Measurements from ENCODE around the gene CYP4F8. TPM values are rescaled to one million over a fixed set of nuclear protein-coding genes. Genes with fewer than 3 reads are reported as not detected.

CYP4F8 gene
- total RNA-seq, 4 donors from 2014 or later: not detected

GRCh38 chr19:15641901-15642491 is 27.0 kb downstream of the CYP4F8 start:
- Histone ChIP-seq H3K4me3 (no peak overlapping the region), H3K4me1 (peaks cover 0 to 4% (median 0%) of the 10 kb centered on the region in 3 donors), H3K27me3 (peaks cover 22% of the 10 kb centered on the region), H3K36me3 (no peaks in the 10 kb centered on the region), H3K27ac (no peak overlapping the region), H3K9me3 (peaks cover 0 to under 1% (median 0%) of the 10 kb centered on the region in 3 donors)
- no peak for ATAC-seq
- TF ChIP-seq EP300 (IDR thresholded peaks at IDR 0.05) (no peak), CTCF (IDR thresholded peaks at IDR 0.05) (no peak), POLR2AphosphoS5 (IDR thresholded peaks at IDR 0.05) (no peak), POLR2A (IDR thresholded peaks at IDR 0.05) (no peak)
- 80 to 83% methylated on average over 1 of the region's 5 CpGs for WGBS, 2 donors (ENCODE audit: low coverage in 1 of 2)

GRCh38 chr19:15642807-15643206 is 27.8 kb downstream of the CYP4F8 start:
- Histone ChIP-seq H3K27ac (no peak overlapping the region), H3K9me3 (peaks cover 0 to 9% (median 0%) of the 10 kb centered on the region in 3 donors), H3K36me3 (no peaks in the 10 kb centered on the region), H3K27me3 (peaks cover 25% of the 10 kb centered on the region), H3K4me1 (peaks cover 0 to 4% (median 0%) of the 10 kb centered on the region in 3 donors), H3K4me3 (no peak overlapping the region)
- TF ChIP-seq EP300 (IDR thresholded peaks at IDR 0.05): no peak
- TF ChIP-seq POLR2AphosphoS5 (IDR thresholded peaks at IDR 0.05): no peak
- TF ChIP-seq CTCF (IDR thresholded peaks at IDR 0.05): no peak
- no peak for TF ChIP-seq POLR2A (IDR thresholded peaks at IDR 0.05)
- ATAC-seq: no peak

- Histone ChIP-seq H3K9me3 (peaks cover 0 to 14% (median 0%) of the 10 kb centered on the region in 3 donors), H3K4me3 (no peak overlapping the region), H3K36me3 (no peaks in the 10 kb centered on the region), H3K27ac (no peak overlapping the region), H3K27me3 (peaks cover 25% of the 10 kb centered on the region), H3K4me1 (peaks cover 0 to 4% (median 0%) of the 10 kb centered on the region in 3 donors)
- TF ChIP-seq EP300 (IDR thresholded peaks at IDR 0.05) (no peak), POLR2AphosphoS5 (IDR thresholded peaks at IDR 0.05) (no peak), CTCF (IDR thresholded peaks at IDR 0.05) (no peak), POLR2A (IDR thresholded peaks at IDR 0.05) (no peak)
- ATAC-seq: no peak
- WGBS, 2 donors (ENCODE audit: low coverage in 1 of 2): 44 to 69% methylated on average over 2 to 3 of the region's 3 CpGs
Observed at GRCh38 chr19:15643387-15643786, 28.4 kb downstream of the CYP4F8 start.

- ATAC-seq: no peak
- no peaks in the 10 kb centered on the region for H3K36me3 ChIP-seq
- no peak overlapping the region for H3K4me3 ChIP-seq
- peaks cover 0 to 4% (median 0%) of the 10 kb centered on the region in 3 donors for H3K4me1 ChIP-seq
- 77 to 83% methylated on average over 1 to 3 of the region's 3 CpGs for WGBS, 2 donors (ENCODE audit: low coverage in 1 of 2)
- TF ChIP-seq POLR2AphosphoS5 (IDR thresholded peaks at IDR 0.05) (no peak), EP300 (IDR thresholded peaks at IDR 0.05) (no peak), CTCF (IDR thresholded peaks at IDR 0.05) (no peak), POLR2A (IDR thresholded peaks at IDR 0.05) (no peak)
- H3K27ac ChIP-seq: no peak overlapping the region
- H3K9me3 ChIP-seq: peaks cover 0 to 19% (median 0%) of the 10 kb centered on the region in 3 donors
- peaks cover 21% of the 10 kb centered on the region for H3K27me3 ChIP-seq
Observed at GRCh38 chr19:15644066-15644741, 29.2 kb downstream of the CYP4F8 start.

GRCh38 chr19:15644816-15645215 is 29.8 kb downstream of the CYP4F8 start:
- 63 to 70% methylated on average over 3 of the region's 3 CpGs for WGBS, 2 donors (ENCODE audit: low coverage in 1 of 2)
- no peak for ATAC-seq
- no peak overlapping the region for H3K4me3 ChIP-seq
- peaks cover 0 to 4% (median 0%) of the 10 kb centered on the region in 3 donors for H3K4me1 ChIP-seq
- peaks cover 21% of the 10 kb centered on the region for H3K27me3 ChIP-seq
- no peak for TF ChIP-seq CTCF (IDR thresholded peaks at IDR 0.05)
- TF ChIP-seq POLR2A (IDR thresholded peaks at IDR 0.05): no peak
- TF ChIP-seq POLR2AphosphoS5 (IDR thresholded peaks at IDR 0.05): no peak
- TF ChIP-seq EP300 (IDR thresholded peaks at IDR 0.05): no peak
- H3K27ac ChIP-seq: no peak overlapping the region
- H3K36me3 ChIP-seq: no peaks in the 10 kb centered on the region
- H3K9me3 ChIP-seq: peaks cover 0 to 19% (median 0%) of the 10 kb centered on the region in 3 donors
